HEK293T (cell line): Measurements from ENCODE around the gene P4HA2.

ENCODE experiments used
- ARNT ChIP-seq: fragments of 450-650 bp; IDR thresholded peaks from 2 replicates; pipeline ENCODE4 v1.6.1; 2017; ENCODE audit warnings: mild to moderate bottlenecking
- BHLHE40 ChIP-seq: fragments of 450-650 bp; IDR thresholded peaks from 2 replicates; pipeline ENCODE4 v1.6.1; 2016; ENCODE audit warnings: mild to moderate bottlenecking, moderate library complexity, borderline replicate concordance
- ELF4 ChIP-seq: fragments of 450-650 bp; IDR thresholded peaks from 2 replicates; pipeline ENCODE4 v1.6.1; 2017; ENCODE audit warnings: antibody characterized with exemption
- FOXA1 ChIP-seq: fragments of 450-650 bp; IDR thresholded peaks from 2 replicates; pipeline ENCODE4 v1.6.1; 2016; ENCODE audit warnings: mild to moderate bottlenecking
- FOXK2 ChIP-seq: fragments of 450-650 bp; IDR thresholded peaks from 2 replicates; pipeline ENCODE4 v1.6.1; 2016; ENCODE audit warnings: mild to moderate bottlenecking
- FOXM1 ChIP-seq: fragments of 450-650 bp; IDR thresholded peaks from 2 replicates; pipeline ENCODE4 v1.6.1; 2017; ENCODE audit warnings: mild to moderate bottlenecking, borderline replicate concordance
- PKNOX1 ChIP-seq: fragments of 450-650 bp; IDR thresholded peaks from 2 replicates; pipeline ENCODE4 v1.6.1; 2016
- SP1 ChIP-seq: fragments of 450-650 bp; IDR thresholded peaks from 2 replicates; pipeline ENCODE4 v1.6.1; 2017
- SUZ12 ChIP-seq: fragments of 450-650 bp; IDR thresholded peaks from 2 replicates; pipeline ENCODE4 v1.6.1; 2016; ENCODE audit warnings: mild to moderate bottlenecking
- TARDBP ChIP-seq: fragments of 450-650 bp; IDR thresholded peaks from 2 replicates; pipeline ENCODE4 v1.6.1; 2016
- ZNF384 ChIP-seq: fragments of 450-650 bp; IDR thresholded peaks from 2 replicates; pipeline ENCODE4 v1.6.1; 2016

- TF ChIP-seq ELF4 (no peak), FOXK2 (no peak), TARDBP (no peak), SUZ12 (no peak), FOXM1 (no peak), SP1 (no peak), ZNF384 (no peak), BHLHE40 (no peak), FOXA1 (no peak), PKNOX1 (no peak), ARNT (no peak)
Measured at GRCh38 chr5:132260051-132260450, 32.4 kb upstream of the P4HA2 start.
